Endodermal cell (in vitro differentiated cells): Measurements from ENCODE around the gene GTF2F2. TPM values are rescaled to one million over a fixed set of nuclear protein-coding genes. Genes with fewer than 3 reads are reported as not detected.

Experiments
- DNase-seq: peaks from one replicate; pipeline ENCODE4 v3.0.0-alpha.2; 2017
- H3K27ac ChIP-seq: 2 replicates; pipeline ENCODE4 v1.5.1; 2013; ENCODE audit warnings: mild to moderate bottlenecking, low read depth, low read length, moderate library complexity
- H3K27me3 ChIP-seq: 2 replicates; pipeline ENCODE4 v1.6.1; 2013; ENCODE audit warnings: mild to moderate bottlenecking, low read length, moderate library complexity; ENCODE audit not compliant: insufficient read depth, control insufficient read depth, poor library complexity, severe bottlenecking
- H3K36me3 ChIP-seq: 2 replicates; pipeline ENCODE4 v1.7.0; 2013; ENCODE audit warnings: mild to moderate bottlenecking, low read length, moderate library complexity; ENCODE audit not compliant: control insufficient read depth, insufficient read depth
- H3K4me1 ChIP-seq: one replicate; pipeline ENCODE4 v1.7.0; 2013; ENCODE audit warnings: low read length; ENCODE audit not compliant: control insufficient read depth, insufficient read depth
- H3K4me3 ChIP-seq: 2 replicates; pipeline ENCODE4 v1.5.1; 2013; ENCODE audit warnings: mild to moderate bottlenecking, low read length, moderate library complexity
- H3K9ac ChIP-seq: 2 replicates; pipeline ENCODE4 v1.6.1; 2013; ENCODE audit warnings: mild to moderate bottlenecking, low read length, moderate library complexity; ENCODE audit not compliant: poor library complexity, severe bottlenecking; ENCODE audit errors: extremely low read depth
- H3K9me3 ChIP-seq: 2 replicates; pipeline ENCODE4 v1.6.1; 2013; ENCODE audit warnings: mild to moderate bottlenecking, low read length, moderate library complexity; ENCODE audit not compliant: control insufficient read depth
- H3K27ac Mint-ChIP-seq: 2 replicates; pipeline ENCODE4 v1.8.0; 2020; ENCODE audit warnings: mixed read lengths
- H3K27me3 Mint-ChIP-seq: 2 replicates; pipeline ENCODE4 v1.8.0; 2021; ENCODE audit warnings: mild to moderate bottlenecking, mixed read lengths; ENCODE audit not compliant: insufficient read depth
- H3K36me3 Mint-ChIP-seq: 2 replicates; pipeline ENCODE4 v1.8.0; 2020; ENCODE audit warnings: low read depth, mixed read lengths
- H3K4me1 Mint-ChIP-seq: 2 replicates; pipeline ENCODE4 v1.8.0; 2020; ENCODE audit warnings: mixed read lengths
- H3K4me3 Mint-ChIP-seq: 2 replicates; pipeline ENCODE4 v1.8.0; 2020; ENCODE audit warnings: mild to moderate bottlenecking, moderate library complexity, mixed read lengths
- H3K9me3 Mint-ChIP-seq: 2 replicates; pipeline ENCODE4 v1.8.0; 2020; ENCODE audit warnings: mild to moderate bottlenecking, mixed read lengths
- WGBS, 2 experiments: methylation state at CpG; one replicate each; pipeline versions ENCODE4 v1.1.5 to v1.1.7; 2013; ENCODE audit warnings: missing lambda C conversion rate in 2 of 2, mixed read lengths in 1 of 2; ENCODE audit not compliant: insufficient coverage in 1 of 2, insufficient read length in 1 of 2; 5-methylcytosine and 5-hydroxymethylcytosine counted together
- total RNA-seq, 2 donors: library from RNA; stranded (reverse); fragmentation: NEBNext Ultra II Directional in 1 of 2; extraction: Animal tissue kit (Norgen Biotek cat#: 25700) in 1 of 2; gene quantifications; 2 replicates in 1 of 2; 3 replicates in 1 of 2; pipeline ENCODE4 v1.2.1, GENCODE V29; 2021
- TF ChIP-seq, protein P1 (sequence below): fragments of 200-600 bp; sonication (generic); conservative IDR thresholded peaks from 2 replicates; pipeline ENCODE4 v1.5.0; 2021; ENCODE audit warnings: antibody characterized with exemption, mild to moderate bottlenecking

Gene GTF2F2
- total RNA-seq, 2 donors from 2014 or later, result 27.0 to 27.4 TPM

DNA sequence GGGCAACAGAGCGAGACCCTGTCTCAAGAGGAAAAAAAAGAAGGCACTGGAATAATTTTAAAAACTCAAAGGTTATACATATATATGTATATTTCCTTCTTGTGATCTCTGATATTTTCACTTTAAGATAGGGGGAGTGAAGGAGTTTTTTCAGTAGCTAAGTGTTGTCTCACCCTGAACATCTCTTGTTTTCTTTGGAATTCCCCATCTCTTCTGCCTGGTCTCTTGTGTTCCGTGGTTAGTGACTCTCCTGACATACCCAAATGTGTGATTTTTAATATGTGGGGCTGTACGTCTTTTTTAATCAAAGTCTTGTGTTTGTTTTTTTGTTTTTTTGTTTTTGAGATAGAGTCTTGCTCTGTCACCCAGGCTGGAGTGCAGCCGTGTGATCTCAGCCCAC lies 95.9 kb downstream of the GTF2F2 start:
- Histone ChIP-seq H3K4me3 (no peak overlapping the region), H3K36me3 (no peaks in the 10 kb centered on the region), H3K9ac (no peak overlapping the region), H3K27me3 (no peaks in the 10 kb centered on the region), H3K4me1 (peaks cover 4% of the 10 kb centered on the region), H3K27ac (no peak overlapping the region), H3K9me3 (no peaks in the 10 kb centered on the region)
- Mint-ChIP-seq H3K4me1 (peaks cover 22% of the 10 kb centered on the region), H3K27me3 (no peaks in the 10 kb centered on the region), H3K4me3 (no peak overlapping the region), H3K9me3 (no peaks in the 10 kb centered on the region), H3K27ac (no peak overlapping the region), H3K36me3 (peaks cover 13% of the 10 kb centered on the region)
- no peak for DNase-seq
- WGBS, 2 experiments, result 94 to 98% methylated on average over 2 to 4 of the region's 4 CpGs
- TF ChIP-seq, protein P1, sequence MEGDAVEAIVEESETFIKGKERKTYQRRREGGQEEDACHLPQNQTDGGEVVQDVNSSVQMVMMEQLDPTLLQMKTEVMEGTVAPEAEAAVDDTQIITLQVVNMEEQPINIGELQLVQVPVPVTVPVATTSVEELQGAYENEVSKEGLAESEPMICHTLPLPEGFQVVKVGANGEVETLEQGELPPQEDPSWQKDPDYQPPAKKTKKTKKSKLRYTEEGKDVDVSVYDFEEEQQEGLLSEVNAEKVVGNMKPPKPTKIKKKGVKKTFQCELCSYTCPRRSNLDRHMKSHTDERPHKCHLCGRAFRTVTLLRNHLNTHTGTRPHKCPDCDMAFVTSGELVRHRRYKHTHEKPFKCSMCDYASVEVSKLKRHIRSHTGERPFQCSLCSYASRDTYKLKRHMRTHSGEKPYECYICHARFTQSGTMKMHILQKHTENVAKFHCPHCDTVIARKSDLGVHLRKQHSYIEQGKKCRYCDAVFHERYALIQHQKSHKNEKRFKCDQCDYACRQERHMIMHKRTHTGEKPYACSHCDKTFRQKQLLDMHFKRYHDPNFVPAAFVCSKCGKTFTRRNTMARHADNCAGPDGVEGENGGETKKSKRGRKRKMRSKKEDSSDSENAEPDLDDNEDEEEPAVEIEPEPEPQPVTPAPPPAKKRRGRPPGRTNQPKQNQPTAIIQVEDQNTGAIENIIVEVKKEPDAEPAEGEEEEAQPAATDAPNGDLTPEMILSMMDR, result no peak

DNA sequence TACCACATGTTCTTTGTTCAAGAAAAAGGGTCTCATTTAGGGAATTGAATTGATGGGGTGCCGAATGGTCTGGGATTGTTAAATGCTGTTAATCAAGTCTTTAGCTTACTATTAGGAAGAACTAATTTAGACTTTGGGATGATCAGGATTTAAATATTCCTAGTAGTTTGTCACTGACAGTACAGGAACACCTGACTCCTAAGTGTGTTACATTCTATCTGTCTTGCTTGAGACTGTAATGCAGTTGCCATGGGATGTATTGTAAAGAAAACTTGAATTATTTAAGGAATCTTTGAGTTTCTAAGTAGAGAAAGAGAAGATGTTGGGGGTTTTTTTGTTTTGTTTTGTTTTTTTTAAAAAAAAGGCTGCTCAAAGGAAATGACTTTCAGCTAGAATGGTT lies 98.4 kb downstream of the GTF2F2 start:
- Histone ChIP-seq H3K27me3 (no peaks in the 10 kb centered on the region), H3K36me3 (no peaks in the 10 kb centered on the region), H3K4me1 (peaks cover 4% of the 10 kb centered on the region), H3K27ac (no peak overlapping the region), H3K9me3 (no peaks in the 10 kb centered on the region), H3K9ac (no peak overlapping the region), H3K4me3 (no peak overlapping the region)
- DNase-seq, result no peak
- Mint-ChIP-seq H3K9me3 (no peaks in the 10 kb centered on the region), H3K27me3 (no peaks in the 10 kb centered on the region), H3K27ac (no peak overlapping the region), H3K4me1 (peaks cover 22% of the 10 kb centered on the region), H3K36me3 (peaks cover 13% of the 10 kb centered on the region), H3K4me3 (no peak overlapping the region)
- WGBS, 2 experiments, result 83 to 86% methylated on average over 1 of the region's 1 CpG
- TF ChIP-seq, protein P1, result no peak

DNA sequence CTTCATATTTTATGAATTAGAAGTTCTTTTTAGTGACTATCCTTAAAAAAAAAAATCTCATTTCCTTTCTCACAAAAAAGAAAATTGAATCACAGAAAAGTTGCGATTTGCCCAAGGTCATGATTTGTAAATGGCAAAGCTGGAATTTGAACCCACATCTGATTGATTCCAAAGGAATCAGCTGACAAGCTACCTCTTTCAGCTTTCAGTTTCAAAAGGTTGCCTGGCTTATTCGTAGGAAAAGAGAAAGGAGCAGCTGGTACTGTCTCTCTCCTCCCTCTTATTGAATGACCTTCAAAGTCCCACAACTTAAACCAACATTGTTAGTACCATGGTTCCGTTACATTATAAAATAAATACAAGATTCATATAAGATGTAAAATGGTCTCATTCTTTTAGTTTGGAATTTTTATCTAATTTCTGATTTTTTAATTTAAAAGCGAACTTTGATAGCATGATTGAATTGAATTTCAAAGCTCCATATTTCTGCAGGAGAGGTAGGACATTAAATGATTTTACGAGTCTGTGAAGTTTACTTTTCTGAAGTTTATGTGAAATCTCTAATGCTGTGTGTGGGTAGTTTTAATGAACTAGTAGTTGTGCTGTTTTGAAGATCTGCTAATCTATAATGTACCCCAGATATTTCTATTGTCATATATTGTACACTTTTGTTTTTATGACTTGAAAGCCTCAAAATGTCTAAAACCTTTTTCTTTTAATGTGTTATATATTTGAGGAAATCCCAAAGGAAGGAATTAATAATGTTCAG lies 99.0 kb downstream of the GTF2F2 start:
- 83 to 92% methylated on average over 3 to 4 of the region's 5 CpGs for WGBS, 2 experiments
- Histone ChIP-seq H3K9ac (no peak overlapping the region), H3K36me3 (no peaks in the 10 kb centered on the region), H3K4me3 (no peak overlapping the region), H3K27ac (no peak overlapping the region), H3K9me3 (no peaks in the 10 kb centered on the region), H3K4me1 (peaks cover 4% of the 10 kb centered on the region), H3K27me3 (no peaks in the 10 kb centered on the region)
- no peak overlapping the region for H3K4me3 Mint-ChIP-seq
- H3K27ac Mint-ChIP-seq, result no peak overlapping the region
- TF ChIP-seq, protein P1, result no peak
- peaks cover 22% of the 10 kb centered on the region for H3K4me1 Mint-ChIP-seq
- no peaks in the 10 kb centered on the region for H3K9me3 Mint-ChIP-seq
- peaks cover 13% of the 10 kb centered on the region for H3K36me3 Mint-ChIP-seq
- no peaks in the 10 kb centered on the region for H3K27me3 Mint-ChIP-seq
- DNase-seq, result no peak
